Ramos (cell line): ENCODE results near the gene CASP1.

Experiments used
- in situ Hi-C: fragments of 300-500 bp; cut with MboI; formaldehyde crosslinking; loops from one replicate; pipeline ENCODE4 v1.14.3; 2022; ENCODE audit warnings: low sequenced_read_pairs; ENCODE audit not compliant: unreplicated experiment

Gene CASP1

GRCh38 chr11:104995001-104995408, 39.9 kb downstream of the CASP1 start:
- in situ Hi-C loops, result no loop called here

- in situ Hi-C loops, result no loop called here
Observed at GRCh38 chr11:104992781-104993180, 42.2 kb downstream of the CASP1 start.

- in situ Hi-C loops, result no loop called here
Observed at GRCh38 chr11:104991994-104992393, 43.0 kb downstream of the CASP1 start.

- in situ Hi-C loops, result no loop called here
Observed at GRCh38 chr11:104984808-104985207, 50.1 kb downstream of the CASP1 start.

- in situ Hi-C loops, result no loop called here
Observed at GRCh38 chr11:104979839-104980238, 55.1 kb downstream of the CASP1 start.
